Testis (tissue), 2 donors: Measurements from ENCODE around the gene MRPL43.

ENCODE experiments used
- CTCF ChIP-seq, 3 experiments: fragments of 450-650 bp in 2 of 3; fragments of 200-600 bp in 1 of 3; sonication (generic) in 1 of 3; IDR thresholded peaks; one replicate each; pipeline ENCODE4 v1.5.1; 2016 to 2019; ENCODE audit warnings: antibody characterized with exemption in 3 of 3, mild to moderate bottlenecking in 2 of 3, moderate library complexity in 1 of 3
- POLR2A ChIP-seq: fragments of 450-650 bp; IDR thresholded peaks from one replicate; pipeline ENCODE4 v1.6.1; 2017; ENCODE audit warnings: antibody characterized with exemption, mild to moderate bottlenecking, moderate library complexity

DNA sequence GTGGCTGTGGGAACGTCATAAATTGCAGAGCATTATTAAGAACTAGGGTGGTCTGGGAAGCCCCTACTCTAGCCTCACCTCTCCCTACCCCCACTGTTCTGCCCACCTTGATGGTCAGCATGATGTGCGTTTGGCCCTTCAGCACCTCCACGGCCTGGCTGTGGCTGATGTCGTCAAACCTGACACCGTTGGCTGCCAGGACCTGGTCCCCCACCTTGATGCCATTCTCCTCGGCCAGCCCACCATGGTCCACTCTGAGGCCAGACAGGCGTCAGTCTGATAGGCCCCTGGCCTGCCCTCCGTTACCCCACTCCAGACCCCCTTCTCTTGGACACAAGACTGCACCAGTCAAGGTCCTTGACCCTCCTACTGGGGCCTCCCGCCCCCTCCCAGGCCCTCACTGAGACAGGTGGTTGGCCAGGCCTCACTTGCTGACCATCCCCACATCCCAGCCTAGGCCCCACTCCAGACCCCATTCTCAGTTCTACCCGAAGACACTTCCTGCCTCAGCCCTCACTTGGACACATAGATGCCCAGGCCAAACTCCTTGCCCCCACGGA lies 34.5 kb upstream of the MRPL43 start:
- no peak for TF ChIP-seq CTCF (IDR thresholded peaks at IDR 0.05)
- no peak for TF ChIP-seq POLR2A
